IMR-90 (cell line): ENCODE results near the gene BSPRY. TPM values are rescaled to one million over a fixed set of nuclear protein-coding genes. Genes with fewer than 3 reads are reported as not detected.

ENCODE experiments used
- ATAC-seq: fragments of 200-7000 bp; cut with Tn5 transposase; 2 replicates; pipeline ENCODE4 v1.9.1; 2020; ENCODE audit warnings: low read depth, mild to moderate bottlenecking, moderate library complexity
- BruUV-seq: library from RNA; stranded (reverse); fragments of 400-500 nt; replicated peaks from 2 replicates; lab custom pipeline; 2021; lab: Mats Ljungman, UMichigan
- CTCF ChIA-PET: fragments of 300-600 bp; formaldehyde crosslinking; extraction: SDS; loops from one replicate; lab custom pipeline; 2021; ENCODE audit warnings: antibody characterized with exemption; lab: Yijun Ruan, JAX
- POLR2A ChIA-PET: fragments of 300-600 bp; sonication (Branson Sonifier 250); formaldehyde crosslinking; loops from one replicate; lab custom pipeline; 2022; ENCODE audit warnings: antibody characterized with exemption; ENCODE audit not compliant: unreplicated experiment; lab: Charles Lee
- DNase-seq: peaks from one replicate; pipeline ENCODE4 v3.0.0; 2013
- H2AFZ ChIP-seq: replicated peaks from 2 replicates; pipeline ENCODE3; 2013; ENCODE audit warnings: low read length, mild to moderate bottlenecking; ENCODE audit not compliant: poor library complexity
- H2AK5ac ChIP-seq: 2 replicates; pipeline ENCODE4 v1.6.1; 2013; ENCODE audit warnings: low read depth, low read length, inconsistent platforms
- H2AK9ac ChIP-seq: replicated peaks from 2 replicates; pipeline ENCODE3; 2013; ENCODE audit warnings: mild to moderate bottlenecking, low read depth, low read length, moderate library complexity; ENCODE audit not compliant: poor library complexity
- H2BK120ac ChIP-seq: 2 replicates; pipeline ENCODE4 v1.6.1; 2013; ENCODE audit warnings: low read depth, low read length, inconsistent platforms
- H2BK15ac ChIP-seq: 3 replicates; pipeline ENCODE4 v1.6.1; 2013; ENCODE audit warnings: low read depth, low read length, inconsistent platforms
- H2BK20ac ChIP-seq: 2 replicates; pipeline ENCODE4 v1.6.1; 2013; ENCODE audit warnings: low read depth, mild to moderate bottlenecking, inconsistent platforms, low read length, moderate library complexity
- H2BK5ac ChIP-seq: 2 replicates; pipeline ENCODE4 v1.6.1; 2013; ENCODE audit warnings: mild to moderate bottlenecking, low read depth, low read length, inconsistent platforms; ENCODE audit not compliant: poor library complexity, severe bottlenecking
- H3K14ac ChIP-seq: replicated peaks from 2 replicates; pipeline ENCODE4 v1.6.1; 2013; ENCODE audit warnings: low read depth, low read length, inconsistent platforms
- H3K18ac ChIP-seq: 2 replicates; pipeline ENCODE4 v1.6.1; 2013; ENCODE audit warnings: low read depth, low read length, control low read depth
- H3K23ac ChIP-seq: 2 replicates; pipeline ENCODE4 v1.6.1; 2013; ENCODE audit warnings: low read depth, low read length, inconsistent platforms
- H3K27ac ChIP-seq: 2 replicates; pipeline ENCODE4 v1.5.1; 2013; ENCODE audit warnings: mild to moderate bottlenecking, control low read depth, low read length; ENCODE audit not compliant: insufficient read depth
- H3K27me3 ChIP-seq: 2 replicates; pipeline ENCODE4 v1.6.1; 2013; ENCODE audit warnings: low read length; ENCODE audit not compliant: control insufficient read depth, insufficient read depth
- H3K36me3 ChIP-seq: 2 replicates; pipeline ENCODE4 v1.6.1; 2013; ENCODE audit warnings: low read length, mixed read lengths; ENCODE audit not compliant: control insufficient read depth, insufficient read depth
- H3K4ac ChIP-seq: 2 replicates; pipeline ENCODE4 v1.6.1; 2013; ENCODE audit warnings: low read depth, low read length, inconsistent platforms
- H3K4me1 ChIP-seq: 2 replicates; pipeline ENCODE4 v1.6.1; 2013; ENCODE audit warnings: low read length, mixed read lengths; ENCODE audit not compliant: control insufficient read depth, insufficient read depth
- H3K4me2 ChIP-seq: 2 replicates; pipeline ENCODE4 v1.6.1; 2013; ENCODE audit warnings: low read depth, mild to moderate bottlenecking, control low read depth, low read length, moderate library complexity
- H3K4me3 ChIP-seq: 2 replicates; pipeline ENCODE4 v1.5.1; 2013; ENCODE audit warnings: low read depth, mild to moderate bottlenecking, control low read depth, low read length, moderate library complexity; ENCODE audit not compliant: insufficient read depth
- H3K56ac ChIP-seq: 2 replicates; pipeline ENCODE4 v1.6.1; 2013; ENCODE audit warnings: low read length, inconsistent platforms; ENCODE audit not compliant: insufficient read depth; ENCODE audit errors: extremely low read depth
- H3K79me1 ChIP-seq, 2 experiments: 2 replicates each; pipeline ENCODE4 v1.6.1; 2013; ENCODE audit warnings: low read length in 2 of 2, inconsistent platforms in 1 of 2, low read depth in 1 of 2
- H3K9ac ChIP-seq: 2 replicates; pipeline ENCODE4 v1.6.1; 2013; ENCODE audit warnings: low read depth, low read length, control low read depth
- H3K9me1 ChIP-seq: 2 replicates; pipeline ENCODE4 v1.6.1; 2013; ENCODE audit warnings: low read length, inconsistent platforms; ENCODE audit not compliant: insufficient read depth
- H3K9me3 ChIP-seq: 2 replicates; pipeline ENCODE4 v1.6.1; 2013; ENCODE audit warnings: low read length; ENCODE audit not compliant: control insufficient read depth, insufficient read depth
- H4K20me1 ChIP-seq: 2 replicates; pipeline ENCODE4 v1.6.1; 2013; ENCODE audit warnings: low read length, inconsistent platforms; ENCODE audit not compliant: insufficient read depth
- H4K5ac ChIP-seq: 2 replicates; pipeline ENCODE4 v1.6.1; 2013; ENCODE audit warnings: mild to moderate bottlenecking, low read depth, low read length, control low read depth
- H4K8ac ChIP-seq, 2 experiments: 2 replicates each; pipeline ENCODE4 v1.6.1; 2013; ENCODE audit warnings: low read depth in 2 of 2, low read length in 2 of 2, control low read depth in 1 of 2, inconsistent platforms in 1 of 2
- H4K91ac ChIP-seq: 2 replicates; pipeline ENCODE4 v1.6.1; 2013; ENCODE audit warnings: low read depth, low read length, inconsistent platforms; ENCODE audit not compliant: insufficient read depth
- CHD1 ChIP-seq: IDR thresholded peaks from 2 replicates; pipeline ENCODE4 v1.6.1; 2012; ENCODE audit warnings: low read depth, low read length, improper control_type of control experiment
- FOS ChIP-seq: fragments of 150-350 bp; IDR thresholded peaks from 2 replicates; pipeline ENCODE4 v1.6.1; 2016; ENCODE audit warnings: low read depth, low read length
- MAFK ChIP-seq: IDR thresholded peaks from 2 replicates; pipeline ENCODE4 v1.6.1; 2012; ENCODE audit warnings: low read depth, low read length, improper control_type of control experiment
- MXI1 ChIP-seq: IDR thresholded peaks from 2 replicates; pipeline ENCODE4 v1.6.1; 2012; ENCODE audit warnings: low read depth, mild to moderate bottlenecking, low read length, moderate library complexity, borderline replicate concordance
- WGBS, 2 experiments: methylation state at CpG; one replicate each; pipeline versions ENCODE4 v1.1.5 to v1.1.7; 2013; ENCODE audit warnings: missing lambda C conversion rate in 2 of 2; ENCODE audit not compliant: insufficient read length in 1 of 2; ENCODE audit errors: extremely low coverage in 2 of 2; 5-methylcytosine and 5-hydroxymethylcytosine counted together
- dilution Hi-C: fragments of 300-500 bp; cut with HindIII; formaldehyde crosslinking; loops from one replicate; pipeline ENCODE4 v1.14.3; 2018; ENCODE audit warnings: low sequenced_read_pairs; ENCODE audit not compliant: unreplicated experiment
- in situ Hi-C: fragments of 300-500 bp; cut with MboI; formaldehyde crosslinking; loops from 3 replicates; pipeline ENCODE4 v1.14.3; 2019; ENCODE audit warnings: low sequenced_read_pairs, inconsistent platforms, mixed read lengths
- intact Hi-C: fragments of 100-400 bp; cut with micrococcal nuclease; formaldehyde crosslinking; loops from 2 replicates; pipeline ENCODE4 v1.10.0; 2022
- polyA plus RNA-seq, 3 experiments: library from polyadenylated mRNA; depleted of rRNA; stranded (reverse); fragments of >200 nt; gene quantifications; 2 replicates each; pipeline ENCODE4 v1.2.3, GENCODE V29; 2012; ENCODE audit warnings: low replicate concordance in 1 of 3
- total RNA-seq: library from RNA; depleted of rRNA; stranded (reverse); fragments of >200 nt; gene quantifications from 2 replicates; pipeline ENCODE4 v1.2.3, GENCODE V29; 2012

Gene BSPRY
- total and polyA plus RNA-seq, 2 of the 4 experiments (the other 2 are of a cell fraction), result not detected

GRCh38 chr9:113386571-113387393, 37.4 kb downstream of the BSPRY start:
- Histone ChIP-seq H2BK120ac (no peak overlapping the region), H3K9me1 (no peaks in the 10 kb centered on the region), H3K9me3 (no peaks in the 10 kb centered on the region), H3K4ac (no peak overlapping the region), H4K20me1 (no peaks in the 10 kb centered on the region), H2BK20ac (no peak overlapping the region), H2BK5ac (no peak overlapping the region), H3K23ac (no peak overlapping the region), H4K5ac (no peak overlapping the region), H3K18ac (no peak overlapping the region), H3K4me3 (no peak overlapping the region), H3K36me3 (peaks cover 38% of the 10 kb centered on the region), H2AK9ac (no peak overlapping the region), H3K27me3 (no peaks in the 10 kb centered on the region; the same call in 1 of the 2 replicates), H2BK15ac (no peak overlapping the region), H3K27ac (no peak overlapping the region), H3K14ac (no peak overlapping the region), H3K4me2 (no peak overlapping the region), H2AFZ (no peak overlapping the region), H3K9ac (no peak overlapping the region), H3K56ac (no peak overlapping the region), H4K91ac (no peak overlapping the region), H3K79me1 (no peaks in the 10 kb centered on the region), H4K8ac (no peak overlapping the region), H3K4me1 (no peaks in the 10 kb centered on the region), H2AK5ac (no peak overlapping the region)
- no peak for DNase-seq
- in situ Hi-C loops, result no loop called here
- TF ChIP-seq MXI1, result no peak
- no peak for TF ChIP-seq CHD1
- TF ChIP-seq FOS, result no peak
- no peak for TF ChIP-seq MAFK
- POLR2A ChIA-PET, result no interaction called here
- no peak for ATAC-seq
- intact Hi-C loops, result no loop called here
- CTCF ChIA-PET, result no interaction called here
- dilution Hi-C loops, result no loop called here
- 83 to 100% methylated on average over 1 of the region's 4 CpGs for WGBS, 2 experiments
- TSS peak; percentile 93 for BruUV-seq
